Suprapubic skin (tissue), 4 donors: ENCODE measurements around the gene SMG1.

Source experiments
- CTCF ChIP-seq, 2 donors: fragments of 200-600 bp in 1 of 2; fragments of 450-650 bp in 1 of 2; sonication (generic) in 1 of 2; IDR thresholded peaks; one replicate each; pipeline ENCODE4 v1.5.1; 2016 to 2019; ENCODE audit warnings: antibody characterized with exemption in 2 of 2, mild to moderate bottlenecking in 1 of 2, moderate library complexity in 1 of 2
- EP300 ChIP-seq: sonication (generic); formaldehyde crosslinking; IDR thresholded peaks from one replicate; pipeline ENCODE4 v1.6.1; 2017; ENCODE audit warnings: antibody characterized with exemption
- POLR2A ChIP-seq, 2 donors: fragments of 450-650 bp; IDR thresholded peaks; one replicate each; pipeline ENCODE4 v1.6.1; 2017; ENCODE audit warnings: antibody characterized with exemption in 2 of 2, mild to moderate bottlenecking in 2 of 2, moderate library complexity in 2 of 2
- POLR2AphosphoS5 ChIP-seq, 3 donors: sonication (generic); formaldehyde crosslinking; IDR thresholded peaks; one replicate each; pipeline ENCODE4 v1.6.1; 2017; ENCODE audit warnings: antibody characterized with exemption in 3 of 3

- peak; percentile 83 to 87 for TF ChIP-seq CTCF (IDR thresholded peaks at IDR 0.05)
- TF ChIP-seq POLR2AphosphoS5 (IDR thresholded peaks at IDR 0.05): no peak
- TF ChIP-seq POLR2A (IDR thresholded peaks at IDR 0.05): no peak
- no peak for TF ChIP-seq EP300
These were observed 43.0 kb upstream of the SMG1 start for GRCh38 chr16:18969050-18969854.
